HL-60 (cell line): Measurements from ENCODE around the gene EYA2.

Experiments
- DNase-seq, 2 experiments: peaks; one replicate each; pipeline ENCODE4 v3.0.0-alpha.2; 2010 to 2020; ENCODE audit warnings: low read depth in 1 of 2, low spot score in 1 of 2
- H3K27ac ChIP-seq: fragments of 250-450 bp; sonication (Bioruptor Pico); replicated peaks from 2 replicates; pipeline ENCODE4 v1.5.1; 2020; ENCODE audit warnings: mild to moderate bottlenecking, moderate library complexity
- H3K27me3 ChIP-seq: fragments of 250-450 bp; sonication (Bioruptor Pico); 2 replicates; pipeline ENCODE4 v1.5.1; 2021; ENCODE audit warnings: mild to moderate bottlenecking, moderate library complexity; ENCODE audit not compliant: insufficient read depth, poor library complexity, severe bottlenecking
- H3K4me3 ChIP-seq: replicated peaks from 2 replicates; pipeline ENCODE4 v1.5.1; 2011; ENCODE audit warnings: mild to moderate bottlenecking, control low read depth, low read length; ENCODE audit not compliant: insufficient read depth
- CTCF ChIP-seq: IDR thresholded peaks from one replicate; pipeline ENCODE4 v1.5.1; 2011; ENCODE audit warnings: low read length, control low read depth, inconsistent platforms; ENCODE audit not compliant: insufficient read depth
- GABPA ChIP-seq: IDR thresholded peaks from 2 replicates; pipeline ENCODE4 v1.6.1; 2012; ENCODE audit warnings: low read depth
- POLR2AphosphoS5 ChIP-seq: IDR thresholded peaks from 2 replicates; pipeline ENCODE4 v1.6.1; 2012; ENCODE audit warnings: low read depth
- REST ChIP-seq: IDR thresholded peaks from 2 replicates; pipeline ENCODE4 v1.6.1; 2012; ENCODE audit warnings: low read depth; ENCODE audit not compliant: insufficient replicate concordance
- SPI1 ChIP-seq: IDR thresholded peaks from 2 replicates; pipeline ENCODE4 v1.6.1; 2012; ENCODE audit warnings: low read depth, mild to moderate bottlenecking, borderline replicate concordance

EYA2 gene

GRCh38 chr20:47189060-47189459 is 294.4 kb downstream of the EYA2 start:
- TF ChIP-seq REST = no peak
- TF ChIP-seq SPI1 = no peak
- no peak for TF ChIP-seq POLR2AphosphoS5
- no peak for TF ChIP-seq CTCF
- TF ChIP-seq GABPA = no peak
- H3K4me3 ChIP-seq = no peak overlapping the region
- no peak overlapping the region for H3K27ac ChIP-seq
- H3K27me3 ChIP-seq = peaks cover 2% of the 10 kb centered on the region
- no peak for DNase-seq

- H3K27me3 ChIP-seq = peaks cover 2% of the 10 kb centered on the region
- no peak overlapping the region for H3K27ac ChIP-seq
- no peak for TF ChIP-seq CTCF
- TF ChIP-seq REST = no peak
- no peak for TF ChIP-seq SPI1
- TF ChIP-seq POLR2AphosphoS5 = no peak
- no peak for TF ChIP-seq GABPA
- H3K4me3 ChIP-seq = no peak overlapping the region
- no peak for DNase-seq
Measured at GRCh38 chr20:47191074-47191673, 296.5 kb downstream of the EYA2 start.

- no peak overlapping the region for H3K4me3 ChIP-seq
- TF ChIP-seq CTCF (no peak), POLR2AphosphoS5 (no peak), GABPA (no peak), SPI1 (no peak), REST (no peak)
- no peak for DNase-seq
Measured at GRCh38 chr20:47191956-47192355, 297.3 kb downstream of the EYA2 start.

More at GRCh38 chr20:47191956-47192355, 297.3 kb downstream of the EYA2 start:
- no peak overlapping the region for H3K27ac ChIP-seq
- H3K27me3 ChIP-seq = peaks cover 2% of the 10 kb centered on the region
